Upper lobe of right lung (tissue), 1 donor: ENCODE results near the gene ZNF618. TPM values are rescaled to one million over a fixed set of nuclear protein-coding genes. Genes with fewer than 3 reads are reported as not detected.

Source experiments
- ATAC-seq: fragments of 200-7000 bp; cut with Tn5 transposase; one replicate; pipeline ENCODE4 v1.9.1; 2020; ENCODE audit warnings: mild to moderate bottlenecking, moderate library complexity
- DNase-seq: peaks from one replicate; pipeline ENCODE4 v3.0.0-alpha.2; 2020
- H3K27ac ChIP-seq: fragments of 200-600 bp; one replicate; pipeline ENCODE4 v1.8.0; 2022
- H3K27me3 ChIP-seq: fragments of 200-600 bp; one replicate; pipeline ENCODE4 v1.8.0; 2022; ENCODE audit warnings: mild to moderate bottlenecking
- H3K36me3 ChIP-seq: fragments of 200-600 bp; one replicate; pipeline ENCODE4 v1.8.0; 2022
- H3K4me1 ChIP-seq: fragments of 200-600 bp; one replicate; pipeline ENCODE4 v1.8.0; 2022
- H3K4me3 ChIP-seq: fragments of 200-600 bp; one replicate; pipeline ENCODE4 v1.8.0; 2022; ENCODE audit warnings: mild to moderate bottlenecking
- H3K9me3 ChIP-seq: fragments of 200-600 bp; one replicate; pipeline ENCODE4 v1.8.0; 2022
- intact Hi-C: fragments of 100-400 bp; cut with DNase I; formaldehyde crosslinking; loops from one replicate; pipeline ENCODE4 v1.11.0; 2022
- total RNA-seq: library from RNA; stranded (reverse); fragmentation: NEBNext Ultra II Directional; extraction: Animal tissue kit (Norgen Biotek cat#: 25700); gene quantifications from one replicate; pipeline ENCODE4 v1.2.1, GENCODE V29; 2021
- TF ChIP-seq, protein P1 (sequence below): fragments of 200-600 bp; IDR thresholded peaks from one replicate; pipeline ENCODE4 v1.8.0; 2022; ENCODE audit warnings: antibody characterized with exemption
- donor health status: DM: no; HTN: yes; CAD: no; lungs with severe emphysema.

ZNF618 gene
- total RNA-seq, 1 donor from 2014 or later = 9.8 TPM

- TF ChIP-seq, protein P1, sequence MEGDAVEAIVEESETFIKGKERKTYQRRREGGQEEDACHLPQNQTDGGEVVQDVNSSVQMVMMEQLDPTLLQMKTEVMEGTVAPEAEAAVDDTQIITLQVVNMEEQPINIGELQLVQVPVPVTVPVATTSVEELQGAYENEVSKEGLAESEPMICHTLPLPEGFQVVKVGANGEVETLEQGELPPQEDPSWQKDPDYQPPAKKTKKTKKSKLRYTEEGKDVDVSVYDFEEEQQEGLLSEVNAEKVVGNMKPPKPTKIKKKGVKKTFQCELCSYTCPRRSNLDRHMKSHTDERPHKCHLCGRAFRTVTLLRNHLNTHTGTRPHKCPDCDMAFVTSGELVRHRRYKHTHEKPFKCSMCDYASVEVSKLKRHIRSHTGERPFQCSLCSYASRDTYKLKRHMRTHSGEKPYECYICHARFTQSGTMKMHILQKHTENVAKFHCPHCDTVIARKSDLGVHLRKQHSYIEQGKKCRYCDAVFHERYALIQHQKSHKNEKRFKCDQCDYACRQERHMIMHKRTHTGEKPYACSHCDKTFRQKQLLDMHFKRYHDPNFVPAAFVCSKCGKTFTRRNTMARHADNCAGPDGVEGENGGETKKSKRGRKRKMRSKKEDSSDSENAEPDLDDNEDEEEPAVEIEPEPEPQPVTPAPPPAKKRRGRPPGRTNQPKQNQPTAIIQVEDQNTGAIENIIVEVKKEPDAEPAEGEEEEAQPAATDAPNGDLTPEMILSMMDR = no peak
- Histone ChIP-seq H3K9me3 (peaks cover 5% of the 10 kb centered on the region), H3K4me1 (no peaks in the 10 kb centered on the region), H3K36me3 (no peaks in the 10 kb centered on the region), H3K4me3 (no peak overlapping the region), H3K27me3 (no peaks in the 10 kb centered on the region), H3K27ac (no peak overlapping the region)
- no peak for ATAC-seq
- no peak for DNase-seq
- intact Hi-C loops = no loop called here
Measured at GRCh38 chr9:113895526-113895925, 19.4 kb downstream of the ZNF618 start.

- ATAC-seq = no peak
- intact Hi-C loops = no loop called here
Measured at GRCh38 chr9:113896713-113897112, 20.6 kb downstream of the ZNF618 start.

DNA sequence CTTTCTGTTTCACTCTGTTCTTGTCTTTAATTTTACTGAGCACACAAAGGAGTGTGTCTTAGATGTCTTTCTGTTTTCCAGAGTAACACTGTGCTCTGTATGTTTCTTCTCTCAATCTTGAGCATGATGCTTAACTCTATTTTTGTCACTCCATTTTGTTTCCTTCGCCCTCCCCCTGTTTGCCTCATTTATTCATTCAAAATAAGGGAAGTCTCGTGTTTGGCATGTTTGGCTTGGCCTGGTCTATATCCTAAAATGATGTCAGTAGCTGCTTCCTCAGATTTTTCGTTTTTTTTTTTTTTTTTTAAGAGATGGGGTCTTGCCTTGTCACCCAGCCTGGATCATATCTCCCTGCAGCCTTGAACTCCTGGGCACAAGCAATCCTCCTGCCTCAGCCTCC lies 22.0 kb downstream of the ZNF618 start:
- no peak overlapping the region for H3K4me3 ChIP-seq
- no peaks in the 10 kb centered on the region for H3K4me1 ChIP-seq
- no peaks in the 10 kb centered on the region for H3K36me3 ChIP-seq
- no peak for ATAC-seq
- H3K27me3 ChIP-seq = no peaks in the 10 kb centered on the region
- DNase-seq = no peak
- intact Hi-C loops = no loop called here
- TF ChIP-seq, protein P1 = no peak
- no peak overlapping the region for H3K27ac ChIP-seq
- no peaks in the 10 kb centered on the region for H3K9me3 ChIP-seq

More at GRCh38 chr9:113896713-113897112, 20.6 kb downstream of the ZNF618 start:
- H3K9me3 ChIP-seq = no peaks in the 10 kb centered on the region
- H3K4me3 ChIP-seq = no peak overlapping the region
- TF ChIP-seq, protein P1 = no peak
- H3K27me3 ChIP-seq = no peaks in the 10 kb centered on the region
- no peak for DNase-seq
- no peaks in the 10 kb centered on the region for H3K36me3 ChIP-seq
- H3K4me1 ChIP-seq = no peaks in the 10 kb centered on the region
- H3K27ac ChIP-seq = no peak overlapping the region

- Histone ChIP-seq H3K36me3 (no peaks in the 10 kb centered on the region), H3K27me3 (no peaks in the 10 kb centered on the region), H3K4me1 (no peaks in the 10 kb centered on the region), H3K4me3 (no peak overlapping the region), H3K9me3 (no peaks in the 10 kb centered on the region), H3K27ac (no peak overlapping the region)
- intact Hi-C loops = no loop called here
- ATAC-seq (no peak), DNase-seq (no peak)
- TF ChIP-seq, protein P1 = no peak
Measured at GRCh38 chr9:113898596-113898995, 22.5 kb downstream of the ZNF618 start.

DNA sequence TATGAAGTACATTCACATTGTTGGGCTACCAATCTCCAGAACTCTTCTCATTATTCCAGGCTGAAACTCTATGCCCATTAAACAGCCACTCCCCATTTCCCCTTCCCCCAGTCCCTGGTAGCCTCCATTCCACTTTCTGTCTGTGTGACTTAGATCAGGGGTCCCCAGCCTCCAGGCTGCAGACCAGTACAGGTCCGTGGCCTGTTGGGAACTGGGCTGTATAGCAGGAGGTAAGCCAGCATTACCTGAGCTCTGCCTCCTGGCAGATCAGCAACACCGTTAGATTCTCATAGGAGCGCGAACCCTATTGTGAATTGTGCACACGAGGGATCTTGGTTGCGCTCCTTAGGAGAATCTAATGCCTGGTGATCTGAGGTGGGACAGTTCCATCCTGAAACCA lies 23.1 kb downstream of the ZNF618 start:
- no peak for ATAC-seq

More for the DNA sequence above, 23.1 kb downstream of the ZNF618 start:
- Histone ChIP-seq H3K27ac (no peak overlapping the region), H3K36me3 (no peaks in the 10 kb centered on the region), H3K4me1 (no peaks in the 10 kb centered on the region), H3K4me3 (no peak overlapping the region), H3K27me3 (no peaks in the 10 kb centered on the region), H3K9me3 (no peaks in the 10 kb centered on the region)
- no peak for DNase-seq
- TF ChIP-seq, protein P1 = no peak
- intact Hi-C loops = no loop called here
